Glomerular endothelial cell (primary cell): ENCODE measurements around the gene NR4A3. TPM values are rescaled to one million over a fixed set of nuclear protein-coding genes. Genes with fewer than 3 reads are reported as not detected.
"Not testable (repeated sequence)": the region's sequence is repeated elsewhere in the genome, so short reads cannot be mapped to it uniquely, and the experiment has no call there.

Source experiments
- DNase-seq: peaks from one replicate; pipeline ENCODE4 v3.0.0-alpha.2; 2011; ENCODE audit warnings: low read depth, low spot score; ENCODE audit errors: extremely low read depth
- total RNA-seq: library from RNA; depleted of rRNA; stranded (reverse); fragments of >200 nt; gene quantifications from 2 replicates; pipeline ENCODE4 v1.2.3, GENCODE V29; 2015

The NR4A3 gene
- total RNA-seq, 1 donor from 2014 or later = 0.12 TPM

DNA sequence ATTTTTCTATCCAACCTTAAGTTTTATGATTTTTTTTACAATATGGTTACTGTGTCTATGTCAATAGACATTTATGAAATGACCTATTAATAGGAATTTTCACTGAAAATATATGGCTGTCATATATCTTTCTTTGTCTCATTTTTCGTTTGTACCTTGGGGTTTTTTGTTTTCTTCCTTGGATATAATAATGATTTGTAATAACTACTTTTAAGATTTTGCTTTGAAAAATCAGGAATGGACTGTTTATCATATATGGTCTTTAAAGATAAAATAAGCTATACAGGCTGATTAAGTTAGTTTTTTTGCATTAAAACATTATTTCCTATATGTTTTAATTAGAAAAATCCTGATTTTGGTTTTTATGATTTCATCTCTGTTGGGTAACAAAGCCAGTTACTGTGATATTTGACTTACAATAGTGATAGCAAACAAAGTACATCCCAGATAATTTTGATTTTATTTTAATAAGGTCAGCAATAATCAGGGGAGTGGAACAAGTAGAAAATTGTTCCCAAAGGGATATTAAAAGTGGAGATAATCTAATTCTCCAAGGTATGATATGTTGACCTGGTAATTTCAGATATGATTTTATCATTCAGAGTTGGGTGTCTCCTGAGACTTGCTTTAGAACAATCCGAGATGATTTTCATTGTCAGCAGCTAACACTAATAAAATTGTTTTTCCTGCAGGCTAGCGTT is 10.3 kb downstream of the NR4A3 start:
- DNase-seq = no peak

DNA sequence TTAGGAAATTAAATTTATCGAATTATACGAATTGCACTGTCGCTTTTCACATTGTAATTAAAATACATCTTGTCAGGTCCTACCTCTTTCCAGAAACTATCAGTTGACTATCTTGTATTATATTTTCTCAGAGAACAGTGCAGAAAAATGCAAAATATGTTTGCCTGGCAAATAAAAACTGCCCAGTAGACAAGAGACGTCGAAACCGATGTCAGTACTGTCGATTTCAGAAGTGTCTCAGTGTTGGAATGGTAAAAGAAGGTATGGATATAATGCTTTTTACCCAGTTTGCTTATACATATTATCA is 10.8 kb downstream of the NR4A3 start:
- no peak for DNase-seq

DNA sequence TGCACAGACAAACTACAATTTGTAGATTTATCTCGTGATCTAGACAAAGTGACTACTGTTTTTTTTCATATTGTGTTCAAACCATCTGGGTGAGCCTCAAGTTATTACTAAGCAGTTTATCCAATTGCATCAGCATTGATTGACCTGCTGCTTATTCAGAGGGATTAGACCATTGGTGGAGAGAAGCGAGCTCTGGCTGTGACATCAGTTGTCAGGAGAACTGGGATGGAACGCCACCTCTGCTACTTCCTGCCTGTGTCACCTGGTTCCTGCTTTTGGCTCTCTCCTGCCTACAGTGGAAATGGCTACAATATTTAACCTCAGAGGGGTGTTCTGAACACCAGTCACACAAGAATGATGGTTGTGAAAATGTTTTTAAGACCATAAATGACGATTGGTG is 12.1 kb downstream of the NR4A3 start:
- DNase-seq = no peak

DNA sequence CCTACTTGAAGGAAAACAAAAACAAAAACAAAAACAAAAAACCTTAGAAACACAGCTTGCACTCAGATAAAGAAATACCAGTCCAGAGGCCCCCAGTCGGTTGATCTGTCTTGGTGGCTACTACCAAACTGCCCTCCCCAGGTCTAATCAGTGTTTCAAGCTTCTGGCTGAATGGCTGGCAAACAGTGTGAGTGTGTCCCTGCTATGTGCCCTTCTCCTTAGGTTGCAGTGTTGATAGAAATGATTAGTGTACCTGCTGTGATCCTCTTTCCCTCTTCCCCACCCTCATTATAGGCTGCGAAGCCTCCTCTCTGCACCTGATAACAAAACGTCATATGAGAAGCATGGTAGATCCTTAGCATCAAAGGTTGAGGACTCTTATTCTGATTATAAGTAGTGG is 12.8 kb downstream of the NR4A3 start:
- no peak for DNase-seq

DNA sequence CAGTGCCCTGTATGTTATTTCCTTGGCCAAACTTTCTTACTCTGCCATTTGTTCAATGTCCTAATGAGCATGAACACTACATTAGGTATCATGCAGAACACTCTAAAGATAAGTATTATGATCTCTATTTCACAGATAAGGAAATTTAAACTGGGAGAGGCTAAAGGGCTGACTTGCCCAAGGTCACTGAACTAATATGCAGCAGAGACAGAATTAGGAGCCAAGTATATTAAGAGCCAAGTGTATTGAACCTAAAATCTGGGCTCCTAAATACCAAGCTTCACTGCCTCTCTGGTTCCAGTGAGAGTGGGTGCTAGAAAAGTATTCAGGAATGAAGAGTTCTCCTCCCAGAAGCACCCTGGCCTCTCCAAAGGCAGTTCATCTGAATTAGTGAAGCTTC is 13.5 kb downstream of the NR4A3 start:
- no peak for DNase-seq

DNA sequence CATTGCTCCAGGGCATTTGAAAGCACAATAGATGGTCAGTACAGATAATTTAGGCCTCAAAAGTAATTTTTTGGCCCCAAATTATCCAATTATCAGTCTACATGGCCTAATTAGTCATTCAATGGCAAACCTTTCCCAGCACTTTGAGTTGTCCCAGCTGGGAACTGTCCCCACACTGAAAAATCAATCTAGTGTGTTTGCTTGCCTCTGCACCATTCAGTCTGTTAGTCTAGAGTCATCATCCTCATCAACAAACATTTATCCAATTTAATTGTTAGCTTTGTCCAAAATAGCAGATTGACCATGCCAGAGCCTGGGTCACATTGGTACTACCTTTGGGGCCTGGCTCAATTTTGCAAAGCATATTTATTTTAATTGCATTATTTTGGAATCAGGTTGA is 13.9 kb downstream of the NR4A3 start:
- DNase-seq = no peak

DNA sequence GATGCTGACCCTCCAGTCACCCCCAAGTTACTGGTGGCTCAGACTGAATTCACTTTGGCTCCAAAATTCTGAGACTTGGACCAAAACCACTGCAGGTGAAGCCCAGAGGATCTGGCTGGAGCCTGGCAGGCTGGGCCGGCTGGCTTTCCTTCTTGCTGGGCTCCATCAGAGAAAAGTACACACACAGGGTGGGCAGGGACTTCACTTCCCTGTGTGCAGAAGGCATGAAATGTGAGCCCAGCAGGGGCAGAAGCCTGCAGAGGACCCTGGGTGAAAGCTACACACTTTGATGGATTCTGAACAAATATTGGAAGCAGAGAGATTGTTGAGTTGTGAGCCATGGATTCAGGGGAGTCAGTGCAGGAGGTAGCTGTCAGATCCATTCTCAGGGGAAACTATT is 18.4 kb downstream of the NR4A3 start:
- DNase-seq = no peak

DNA sequence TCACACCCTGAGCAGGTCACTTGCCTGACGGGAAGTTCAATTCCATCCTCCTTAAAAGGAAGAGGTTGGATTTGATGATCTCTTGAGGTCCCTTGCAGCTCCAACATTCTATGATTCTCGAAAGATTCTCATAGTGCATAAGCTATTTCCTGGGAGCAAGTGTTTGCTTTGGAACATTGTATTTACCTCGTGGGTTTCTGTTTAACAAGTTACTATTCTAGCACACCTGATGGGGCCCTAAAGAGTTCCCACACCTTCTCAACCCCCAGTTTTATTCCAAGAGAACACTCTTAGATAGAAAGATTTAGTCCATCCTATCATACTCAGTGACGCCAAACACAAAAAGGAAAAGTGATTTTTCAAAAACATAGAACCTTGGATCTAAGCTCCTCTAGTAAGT is 23.4 kb downstream of the NR4A3 start:
- DNase-seq = no peak

DNA sequence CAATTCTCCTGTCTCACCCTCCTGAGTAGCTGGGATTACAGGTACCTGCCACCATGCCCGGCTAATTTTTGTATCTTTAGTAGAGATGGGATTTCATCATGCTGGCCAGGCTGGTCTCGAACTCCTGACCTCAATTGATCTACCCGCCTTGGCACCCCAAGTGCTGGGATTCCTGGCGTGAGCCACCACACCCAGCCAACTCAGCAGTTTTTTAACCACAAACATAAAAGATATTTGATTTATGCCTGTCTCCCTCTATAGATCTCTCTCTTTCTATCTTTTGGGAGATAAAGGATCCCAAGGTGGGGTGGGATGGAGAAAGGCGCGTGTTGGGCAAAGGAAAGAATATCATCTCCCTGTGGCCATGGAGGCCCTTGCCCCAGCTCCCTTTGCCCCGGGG is 26.8 kb downstream of the NR4A3 start:
- no peak for DNase-seq

DNA sequence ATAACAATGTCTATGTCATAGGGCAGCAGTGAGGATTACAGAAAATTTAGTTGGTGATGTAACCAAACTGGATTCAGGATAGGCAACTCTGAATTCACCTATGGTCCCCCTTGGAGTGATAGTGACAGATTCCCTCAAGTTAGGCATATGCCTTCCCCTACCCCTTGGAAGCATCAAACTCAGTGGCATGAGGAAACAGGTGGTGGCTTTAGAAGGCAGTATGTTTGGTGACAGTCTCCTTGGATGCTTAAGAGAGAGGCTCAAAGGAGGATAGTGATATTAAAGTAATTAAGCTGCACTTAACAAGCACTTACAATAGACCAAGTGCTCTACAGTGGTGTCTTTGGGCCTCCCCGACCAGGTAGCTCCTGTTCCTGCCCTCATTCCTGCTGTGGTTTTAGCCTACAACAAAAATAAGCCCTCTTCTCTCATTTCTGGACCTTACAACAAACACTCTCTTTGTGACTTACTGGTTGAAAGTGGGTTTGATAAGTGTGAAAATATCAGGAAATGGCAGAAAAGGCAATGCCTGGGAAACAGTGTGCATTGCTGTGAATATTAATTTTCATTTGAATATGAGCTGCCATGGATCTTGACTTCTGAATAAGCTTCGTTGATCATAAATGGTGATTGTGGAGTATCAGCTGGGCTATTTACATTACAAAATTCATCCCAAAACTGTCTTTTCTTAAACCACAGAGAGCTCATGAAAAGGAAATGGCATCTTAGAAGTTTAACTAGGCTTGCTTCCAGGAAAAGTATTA is 29.2 kb downstream of the NR4A3 start:
- DNase-seq = no peak

DNA sequence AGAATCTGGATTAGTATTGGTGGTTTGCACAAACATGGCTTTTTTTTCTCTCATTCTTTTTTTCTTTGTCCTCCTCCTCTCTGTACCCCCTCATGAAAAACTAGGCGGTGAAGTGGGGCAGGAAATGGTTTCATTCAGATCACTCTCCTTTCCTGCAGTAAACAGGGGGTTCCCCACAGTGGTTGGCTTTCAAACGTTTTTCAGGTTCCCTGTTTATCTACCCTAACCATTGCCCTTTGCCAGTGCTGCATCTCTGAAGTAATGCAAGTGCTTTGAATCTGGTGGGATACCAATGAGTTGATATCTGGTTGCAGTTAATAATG is 29.8 kb downstream of the NR4A3 start:
- no peak for DNase-seq

DNA sequence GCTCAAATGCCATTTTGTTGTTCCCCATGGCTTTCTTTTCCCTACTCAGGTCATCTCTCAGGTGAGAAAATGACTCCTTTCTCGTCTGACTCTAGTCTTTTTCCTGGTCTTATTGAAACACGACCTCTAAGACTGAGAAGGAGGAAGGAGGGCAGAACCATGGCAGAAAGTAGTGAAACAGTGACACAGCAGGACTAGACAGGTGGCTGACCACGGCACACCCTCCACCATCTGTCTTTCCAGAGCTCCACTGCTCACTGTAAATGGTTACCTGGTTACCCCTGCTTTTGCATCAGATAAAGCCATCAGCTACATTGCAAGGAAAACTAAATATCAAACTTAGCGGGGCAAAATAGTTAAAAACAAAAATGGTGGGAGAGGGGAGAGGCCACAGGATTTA is 30.9 kb downstream of the NR4A3 start:
- no peak for DNase-seq

DNA sequence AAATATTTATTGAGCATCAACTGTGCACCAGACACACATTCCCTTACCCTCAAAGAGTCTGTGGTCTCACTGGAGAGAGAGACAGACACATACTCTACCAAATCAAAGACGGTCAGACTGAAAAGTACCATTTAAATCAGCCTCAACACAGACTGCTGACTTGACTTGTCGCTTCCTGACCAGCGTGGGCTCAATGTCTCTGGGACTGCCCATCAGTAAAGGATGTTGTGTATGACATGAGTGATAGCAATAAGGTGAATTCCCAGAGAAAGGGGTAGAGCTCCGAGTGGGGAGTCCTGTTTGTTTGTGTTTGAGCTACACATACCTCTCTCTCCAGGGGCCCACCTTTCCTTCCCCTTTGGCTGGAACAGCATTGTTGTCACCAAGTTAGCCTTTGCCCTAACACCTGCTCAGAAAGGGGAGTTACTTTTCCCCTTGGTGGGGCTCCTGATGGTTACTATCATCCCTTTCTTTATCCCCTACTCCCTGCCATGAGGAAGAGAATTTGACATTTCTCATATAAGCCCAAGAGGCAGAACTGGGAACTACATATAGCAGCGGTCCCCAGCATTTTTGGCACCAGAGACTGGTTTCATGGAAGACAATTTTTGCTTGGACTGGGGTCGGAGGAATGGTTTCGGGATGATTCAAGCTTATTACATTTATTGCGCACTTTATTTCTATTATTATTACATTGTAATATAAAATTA is 33.9 kb downstream of the NR4A3 start:
- DNase-seq = no peak

DNA sequence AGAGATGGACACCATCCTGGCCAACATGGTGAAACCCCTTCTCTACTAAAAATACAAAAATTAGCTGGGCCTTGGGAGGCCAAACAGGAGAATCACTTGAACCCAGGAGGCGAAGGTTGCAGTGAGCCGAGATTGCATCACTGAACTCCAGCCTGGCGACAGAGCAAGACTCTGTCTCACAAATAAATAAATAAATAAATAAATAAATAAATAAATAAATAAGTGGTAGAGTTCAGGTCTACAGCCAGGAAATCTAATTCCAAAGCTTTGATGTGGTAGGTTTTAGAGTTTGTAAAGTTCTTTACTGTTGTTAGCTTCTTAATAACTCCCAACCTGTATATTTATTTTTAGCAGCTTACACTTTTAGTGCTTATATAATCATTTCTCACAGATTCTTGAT is 35.9 kb downstream of the NR4A3 start:
- not testable (repeated sequence) for DNase-seq

DNA sequence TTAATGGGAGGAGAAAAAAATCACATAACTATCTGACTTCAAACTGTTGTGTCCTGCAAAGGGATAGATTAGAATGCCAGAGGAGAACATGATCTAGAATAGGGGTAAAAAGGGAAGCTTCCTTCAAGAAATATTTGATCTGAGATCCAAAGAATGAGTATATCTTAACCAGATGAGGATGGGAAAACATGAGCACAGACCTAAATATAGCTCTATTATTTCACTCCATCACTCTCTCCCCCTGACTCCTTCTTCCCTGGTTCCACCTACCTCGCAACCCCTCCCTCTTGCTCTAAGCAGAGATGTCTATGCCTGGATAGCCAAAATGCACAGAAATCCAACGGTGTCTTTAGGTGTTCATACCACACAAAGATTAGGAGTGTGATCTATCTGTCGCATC is 36.4 kb downstream of the NR4A3 start:
- no peak for DNase-seq

DNA sequence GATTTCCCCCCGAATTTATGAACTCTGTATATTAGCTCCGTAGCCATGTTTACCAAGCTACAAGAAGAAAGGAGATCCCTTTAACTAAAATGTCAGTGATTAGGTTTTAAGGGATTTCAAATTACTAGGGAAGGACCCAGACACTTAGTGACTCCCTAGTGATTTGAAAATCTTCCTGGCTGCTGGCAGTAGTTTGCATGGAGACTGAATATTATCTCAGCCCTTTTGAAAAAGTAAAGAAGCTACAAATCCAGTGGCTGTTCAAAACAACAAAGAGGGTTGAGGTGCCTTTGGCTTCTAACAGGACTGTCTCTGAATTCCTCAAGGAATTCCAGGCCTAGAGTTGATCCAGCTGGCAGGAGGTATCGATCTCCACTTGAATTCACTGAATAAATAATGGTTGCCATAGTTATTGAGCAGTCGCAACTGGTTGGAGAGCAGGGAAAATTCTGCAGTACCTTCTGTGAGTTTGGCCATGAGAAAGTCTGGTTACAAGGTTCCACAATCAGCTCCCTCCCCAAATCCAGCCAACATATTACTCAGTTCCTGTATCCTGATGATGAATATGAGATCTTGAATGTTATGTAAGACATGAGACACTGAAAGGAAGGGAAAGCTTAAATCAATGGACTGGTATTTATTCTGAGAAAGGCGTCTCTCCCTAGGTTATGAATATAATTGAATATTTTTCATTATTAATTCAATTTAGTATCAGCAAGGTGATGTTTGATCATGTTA is 37.7 kb downstream of the NR4A3 start:
- DNase-seq = no peak

DNA sequence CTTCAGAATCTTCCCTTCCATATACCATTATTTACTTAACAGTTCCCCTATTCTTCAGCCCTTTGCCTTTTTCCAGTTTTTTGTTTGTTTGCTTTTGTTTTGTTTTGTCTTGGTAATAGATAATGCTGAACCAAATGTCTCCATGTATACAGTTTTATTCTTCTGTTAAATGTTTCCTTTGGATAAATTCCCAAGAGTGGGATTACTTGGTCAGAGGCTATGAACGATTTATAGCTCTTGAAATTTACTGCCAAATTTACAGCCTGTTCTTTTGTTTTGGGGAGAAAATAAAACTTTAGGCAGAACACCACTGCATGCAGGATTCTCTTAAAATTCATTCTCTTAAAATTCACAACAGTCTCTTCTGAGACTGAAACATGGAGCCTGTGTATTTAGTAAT is 38.6 kb downstream of the NR4A3 start:
- no peak for DNase-seq

DNA sequence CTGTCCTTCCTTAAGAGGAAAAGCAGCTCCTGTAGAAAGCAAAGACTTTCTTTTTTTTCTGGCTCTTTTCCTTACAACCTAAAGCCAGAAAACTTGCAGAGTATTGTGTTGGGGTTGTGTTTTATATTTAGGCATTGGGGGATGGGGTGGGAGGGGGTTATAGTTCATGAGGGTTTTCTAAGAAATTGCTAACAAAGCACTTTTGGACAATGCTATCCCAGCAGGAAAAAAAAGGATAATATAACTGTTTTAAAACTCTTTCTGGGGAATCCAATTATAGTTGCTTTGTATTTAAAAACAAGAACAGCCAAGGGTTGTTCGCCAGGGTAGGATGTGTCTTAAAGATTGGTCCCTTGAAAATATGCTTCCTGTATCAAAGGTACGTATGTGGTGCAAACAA is 42.3 kb downstream of the NR4A3 start:
- no peak for DNase-seq

DNA sequence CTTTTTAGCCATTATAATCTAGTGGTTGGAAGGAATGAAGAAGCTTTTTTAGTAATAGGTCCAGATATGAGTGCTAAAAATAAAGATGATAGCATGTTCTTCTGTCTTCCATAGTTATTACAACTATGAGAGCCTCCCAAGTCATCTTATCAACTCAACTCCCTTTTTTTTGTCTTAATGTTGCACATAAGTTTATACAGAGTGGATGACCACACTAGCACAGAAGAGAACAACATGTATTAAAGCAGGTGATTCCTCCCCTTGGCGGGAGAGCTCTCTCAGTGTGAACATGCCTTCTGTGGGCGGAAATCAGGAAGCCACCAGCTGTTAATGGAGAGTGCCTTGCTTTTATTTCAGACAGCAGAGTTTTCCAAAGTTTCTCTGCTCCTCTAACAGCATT is 44.7 kb downstream of the NR4A3 start:
- DNase-seq = no peak

DNA sequence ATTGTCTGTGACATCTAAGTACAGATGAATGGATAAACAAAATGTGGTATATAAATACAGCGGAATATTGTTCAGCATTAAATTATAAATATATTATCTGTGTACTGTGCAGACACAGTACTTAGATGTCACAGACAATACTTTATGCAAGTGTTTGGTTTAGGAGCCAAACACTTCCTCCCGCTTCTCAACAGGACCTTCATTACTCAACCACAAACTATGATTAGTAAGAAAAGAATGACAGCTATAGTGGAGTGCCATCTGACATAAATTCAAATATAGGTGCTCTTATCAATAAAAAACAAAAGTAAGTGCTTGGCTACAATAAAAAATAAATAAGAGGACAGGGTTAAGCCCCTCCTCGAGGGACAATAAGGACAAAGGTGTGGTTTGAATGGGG is 45.9 kb downstream of the NR4A3 start:
- no peak for DNase-seq

DNA sequence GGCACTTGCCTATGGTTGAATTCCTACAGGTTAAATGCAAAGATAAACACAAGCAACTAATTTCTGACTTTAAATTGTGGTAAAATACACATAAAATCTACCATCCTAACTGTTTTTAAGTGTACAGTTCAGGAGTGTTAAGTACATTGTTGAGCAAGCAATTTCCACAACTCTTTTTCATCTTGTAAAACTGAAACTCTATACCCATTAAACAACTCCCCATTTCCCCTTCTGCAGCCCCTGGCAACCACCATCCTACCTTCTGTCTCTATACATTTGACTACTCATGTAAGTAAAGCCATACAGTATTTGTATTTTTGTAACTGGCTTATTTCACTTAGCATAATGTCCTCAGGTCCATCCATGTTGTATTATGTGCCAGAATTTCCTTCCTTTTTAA is 46.3 kb downstream of the NR4A3 start:
- DNase-seq = no peak

DNA sequence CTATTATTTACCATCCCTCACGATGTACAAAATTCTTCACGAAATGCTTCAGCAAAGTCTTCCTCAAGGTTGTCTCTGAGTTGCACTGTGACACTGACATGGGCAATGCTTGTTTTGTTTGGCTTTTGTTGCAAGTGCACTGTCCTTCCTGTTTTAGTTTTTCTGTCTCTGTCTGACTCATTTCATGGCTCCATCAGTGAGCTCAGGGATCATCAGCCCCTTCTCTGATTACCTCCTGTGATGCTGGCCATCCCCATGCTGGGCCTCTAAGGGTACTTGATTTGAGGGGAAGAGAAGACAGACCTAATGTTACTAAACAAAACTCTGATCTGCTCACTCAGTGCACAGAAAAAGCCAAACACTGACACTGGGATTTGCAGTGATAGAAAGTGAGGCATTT is 47.2 kb downstream of the NR4A3 start:
- DNase-seq = no peak
